CD4-positive, alpha-beta T cell treated with Interleukin-4 for 4 hours (primary cell): ENCODE results near the gene ERVH48-1.
A peak's percentile ranks its signal among the peaks of the same experiment; 100 is the strongest.
"Not testable (repeated sequence)": the region's sequence is repeated elsewhere in the genome, so short reads cannot be mapped to it uniquely, and the experiment has no call there.

Experiments used
- DNase-seq: peaks from one replicate; pipeline ENCODE4 v3.0.0-alpha.2; 2020

The ERVH48-1 gene

GRCh38 chr21:42938606-42938995, 13.2 kb upstream of the ERVH48-1 start:
- DNase-seq, result not testable (repeated sequence)

- no peak for DNase-seq
These were observed 12.7 kb upstream of the ERVH48-1 start for GRCh38 chr21:42937960-42938605.

- DNase-seq, result not testable (repeated sequence)
These were observed 11.9 kb upstream of the ERVH48-1 start for GRCh38 chr21:42937034-42937940.

- DNase-seq, result not testable (repeated sequence)
These were observed 10.9 kb upstream of the ERVH48-1 start for GRCh38 chr21:42936360-42936759.

GRCh38 chr21:42933973-42934372, 8.5 kb upstream of the ERVH48-1 start:
- not testable (repeated sequence) for DNase-seq

- not testable (repeated sequence) for DNase-seq
These were observed 7.9 kb upstream of the ERVH48-1 start for GRCh38 chr21:42933137-42933970.

GRCh38 chr21:42932378-42933136, 7.1 kb upstream of the ERVH48-1 start:
- DNase-seq, result not testable (repeated sequence)

- DNase-seq, result no peak
These were observed 6.3 kb upstream of the ERVH48-1 start for GRCh38 chr21:42931560-42932235.

- DNase-seq, result no peak
These were observed 4.5 kb upstream of the ERVH48-1 start for GRCh38 chr21:42929969-42930368.

- DNase-seq, result not testable (repeated sequence)
These were observed 2.2 kb upstream of the ERVH48-1 start for GRCh38 chr21:42927474-42928200.

GRCh38 chr21:42924433-42924751, 1.0 kb downstream of the ERVH48-1 start:
- DNase-seq, result no peak

GRCh38 chr21:42923553-42924432, 1.6 kb downstream of the ERVH48-1 start:
- DNase-seq, result peak; percentile 78

GRCh38 chr21:42922918-42923317, 2.5 kb downstream of the ERVH48-1 start:
- DNase-seq, result no peak

GRCh38 chr21:42921927-42922326, 3.5 kb downstream of the ERVH48-1 start:
- no peak for DNase-seq

- no peak for DNase-seq
These were observed 7.1 kb downstream of the ERVH48-1 start for GRCh38 chr21:42918291-42918690.

- DNase-seq, result no peak
These were observed 12.0 kb downstream of the ERVH48-1 start for GRCh38 chr21:42913476-42913875.

GRCh38 chr21:42911920-42912319, 13.5 kb downstream of the ERVH48-1 start:
- DNase-seq, result not testable (repeated sequence)

- DNase-seq, result not testable (repeated sequence)
These were observed 16.9 kb downstream of the ERVH48-1 start for GRCh38 chr21:42908484-42908883.

- DNase-seq, result no peak
These were observed 19.2 kb downstream of the ERVH48-1 start for GRCh38 chr21:42906233-42906632.

GRCh38 chr21:42905195-42905594, 20.2 kb downstream of the ERVH48-1 start:
- no peak for DNase-seq
